Endothelial cell of umbilical vein (primary cell): Measurements from ENCODE around the gene EEF1AKMT2. TPM values are rescaled to one million over a fixed set of nuclear protein-coding genes. Genes with fewer than 3 reads are reported as not detected.

Experiments used
- BruUV-seq: library from RNA; stranded (reverse); fragments of 400-500 nt; replicated peaks from 2 replicates; lab custom pipeline; 2021; lab: Mats Ljungman, UMichigan
- CTCF ChIA-PET: fragments of 300-600, 350-600 bp; sonication (Branson Sonifier 250); formaldehyde crosslinking; loops from one replicate; lab custom pipeline; 2021; ENCODE audit warnings: antibody characterized with exemption, inconsistent platforms; lab: Charles Lee
- POLR2A ChIA-PET: fragments of 300-600, 350-600 bp; sonication (Branson Sonifier 250); formaldehyde crosslinking; loops from one replicate; lab custom pipeline; 2021; ENCODE audit warnings: antibody characterized with exemption, inconsistent platforms; lab: Charles Lee
- DNase-seq: peaks from one replicate; pipeline ENCODE4 v3.0.0-alpha.2; 2011; ENCODE audit warnings: low read depth, low spot score
- FAIRE-seq: peaks from 2 replicates; lab custom pipeline; 2011; peaks lifted over from hg19 to GRCh38; lab: Jason Lieb, UNC
- H2AFZ ChIP-seq: 2 replicates; pipeline ENCODE4 v1.6.0; 2012; ENCODE audit warnings: low read depth, low read length, control low read depth, inconsistent platforms
- H3K27ac ChIP-seq: 2 replicates; pipeline ENCODE4 v1.5.1; 2011; ENCODE audit warnings: low read depth, mild to moderate bottlenecking, control low read depth, low read length, moderate library complexity; ENCODE audit not compliant: insufficient read depth
- H3K27me3 ChIP-seq, 2 experiments: 2 replicates each; pipeline versions ENCODE4 v1.6.0 to v1.6.1; 2011; ENCODE audit warnings: low read length in 2 of 2, mixed read lengths in 1 of 2; ENCODE audit not compliant: control insufficient read depth in 2 of 2, insufficient read depth in 2 of 2
- H3K36me3 ChIP-seq, 2 experiments: 2 replicates in 1 of 2; 3 replicates in 1 of 2; pipeline ENCODE4 v1.5.1; 2011; ENCODE audit warnings: low read length in 2 of 2, mild to moderate bottlenecking in 1 of 2, moderate library complexity in 1 of 2; ENCODE audit not compliant: control insufficient read depth in 2 of 2, insufficient read depth in 2 of 2; ENCODE audit errors: extremely low read depth in 1 of 2
- H3K4me1 ChIP-seq: 3 replicates; pipeline ENCODE4 v1.5.1; 2011; ENCODE audit warnings: mild to moderate bottlenecking, low read length; ENCODE audit not compliant: control insufficient read depth, insufficient read depth; ENCODE audit errors: extremely low read depth
- H3K4me2 ChIP-seq: 2 replicates; pipeline ENCODE4 v1.6.1; 2011; ENCODE audit warnings: low read length, control low read depth, mixed read lengths; ENCODE audit not compliant: insufficient read depth
- H3K4me3 ChIP-seq, 3 experiments: fragments of 200-600 bp in 1 of 3; sonication (generic), shearing (Covaris generic) in 1 of 3; replicated peaks in 1 of 3; 2 replicates each; pipeline ENCODE4 v1.5.1; 2011 to 2016; ENCODE audit warnings: control low read depth in 3 of 3, low read length in 3 of 3, mild to moderate bottlenecking in 2 of 3, inconsistent platforms in 1 of 3, low read depth in 1 of 3, moderate library complexity in 1 of 3; ENCODE audit not compliant: insufficient read depth in 1 of 3
- H3K79me2 ChIP-seq: 2 replicates; pipeline ENCODE4 v1.6.0; 2012; ENCODE audit warnings: low read length, inconsistent platforms; ENCODE audit not compliant: control insufficient read depth, insufficient read depth
- H3K9ac ChIP-seq: replicated peaks from 2 replicates; pipeline ENCODE3; 2011; ENCODE audit warnings: low read length, control low read depth; ENCODE audit not compliant: insufficient read depth; ENCODE audit errors: extremely low read depth
- H3K9me1 ChIP-seq: replicated peaks from 3 replicates; pipeline ENCODE4 v1.6.0; 2011; ENCODE audit warnings: mild to moderate bottlenecking, low read length; ENCODE audit not compliant: control insufficient read depth, insufficient read depth; ENCODE audit errors: extremely low read depth
- H3K9me3 ChIP-seq: replicated peaks from 2 replicates; pipeline ENCODE4 v1.5.1; 2012; ENCODE audit warnings: low read length, inconsistent platforms; ENCODE audit not compliant: control insufficient read depth, insufficient read depth
- H4K20me1 ChIP-seq: replicated peaks from 2 replicates; pipeline ENCODE3; 2011; ENCODE audit warnings: mild to moderate bottlenecking, low read length; ENCODE audit not compliant: control insufficient read depth, insufficient read depth; ENCODE audit errors: extremely low read depth
- CTCF ChIP-seq, 2 donors: IDR thresholded peaks; 1 replicate in 1 of 2; 2 replicates in 1 of 2; pipeline ENCODE4 v1.5.1; 2011; ENCODE audit warnings: low read length in 2 of 2, mild to moderate bottlenecking in 2 of 2, moderate library complexity in 2 of 2, control low read depth in 1 of 2, inconsistent platforms in 1 of 2, low read depth in 1 of 2; ENCODE audit not compliant: insufficient read depth in 1 of 2; ENCODE audit errors: extremely low read depth in 1 of 2
- EZH2 ChIP-seq: IDR thresholded peaks from 2 replicates; pipeline ENCODE4 v1.6.1; 2012; ENCODE audit warnings: borderline replicate concordance, low read depth, mild to moderate bottlenecking, moderate library complexity, low read length, inconsistent platforms; ENCODE audit not compliant: severe bottlenecking
- FOS ChIP-seq: IDR thresholded peaks from 2 replicates; pipeline ENCODE4 v1.6.1; 2011; ENCODE audit warnings: mild to moderate bottlenecking, low read length, moderate library complexity, borderline replicate concordance; ENCODE audit not compliant: insufficient read depth
- GATA2 ChIP-seq: IDR thresholded peaks from 2 replicates; pipeline ENCODE4 v1.7.0; 2011; ENCODE audit warnings: low read depth, mild to moderate bottlenecking, moderate library complexity, mixed read lengths, low read length; ENCODE audit not compliant: insufficient read length, insufficient read depth
- JUN ChIP-seq: IDR thresholded peaks from 2 replicates; pipeline ENCODE4 v1.6.1; 2011; ENCODE audit warnings: borderline replicate concordance, low read depth; ENCODE audit not compliant: insufficient read length, insufficient read depth
- MYC ChIP-seq: IDR thresholded peaks from one replicate; pipeline ENCODE4 v1.6.1; 2011; ENCODE audit warnings: mild to moderate bottlenecking, low read depth, low read length
- POLR2A ChIP-seq: IDR thresholded peaks from 2 replicates; pipeline ENCODE4 v1.6.1; 2012; ENCODE audit warnings: low read depth, mild to moderate bottlenecking, control low read depth, low read length
- POLR2AphosphoS5 ChIP-seq: IDR thresholded peaks from 2 replicates; pipeline ENCODE4 v1.6.1; 2012; ENCODE audit warnings: low read depth, mild to moderate bottlenecking, control low read depth, low read length, moderate library complexity; ENCODE audit not compliant: insufficient read depth
- dilution Hi-C: fragments of 300-500 bp; cut with MboI; formaldehyde crosslinking; loops from one replicate; pipeline ENCODE4 v1.15.0; 2019; ENCODE audit warnings: low sequenced_read_pairs; ENCODE audit not compliant: extremely low pct_ligation_motif_present
- intact Hi-C: fragments of 100-400 bp; cut with micrococcal nuclease; formaldehyde crosslinking; loops from one replicate; pipeline ENCODE4 v1.10.0; 2022
- polyA plus RNA-seq, 4 experiments: library from polyadenylated mRNA; depleted of rRNA in 3 of 4; stranded (reverse) in 3 of 4; unstranded in 1 of 4; fragments of >200 nt; gene quantifications; 2 replicates each; pipeline versions ENCODE4 v1.2.1 to v1.2.3, GENCODE V29; 2011 to 2012; ENCODE audit warnings: missing spikeins in 1 of 4
- total RNA-seq: library from RNA; stranded (reverse); gene quantifications from 2 replicates; pipeline ENCODE4 v1.2.3, GENCODE V29; 2021
- TF ChIP-seq, protein P1 (sequence below): IDR thresholded peaks from 2 replicates; pipeline ENCODE4 v1.6.1; 2011; ENCODE audit not compliant: insufficient read depth, insufficient read length

Gene EEF1AKMT2
- total and polyA plus RNA-seq, 2 donors (not counting 3 experiments of a cell fraction or from before 2014, with no cell fraction given): 8.5 to 21.3 TPM

- BruUV-seq: TSS peak; percentile 49
- FAIRE-seq: no peak
- peak overlapping the region; percentile 72 for H3K9ac ChIP-seq
- H2AFZ ChIP-seq: peak overlapping the region; percentile 90
- dilution Hi-C loops (no loop called here), intact Hi-C loops (loop anchor here (10.0 kb wide), 1 partner anchor 157 kb away; no protein-coding TSS in a partner anchor)
- H3K27ac ChIP-seq: peak overlapping the region; percentile 65
- TF ChIP-seq CTCF (IDR thresholded peaks at IDR 0.05; ENCODE audit: extremely low read depth in 1 of 2, insufficient read depth in 1 of 2, low read depth in 1 of 2, low read length in 2 of 2) (no peak), POLR2AphosphoS5 (no peak), MYC (no peak), JUN (no peak), FOS (no peak), GATA2 (no peak), EZH2 (no peak), POLR2A (no peak)
- TF ChIP-seq, protein P1, sequence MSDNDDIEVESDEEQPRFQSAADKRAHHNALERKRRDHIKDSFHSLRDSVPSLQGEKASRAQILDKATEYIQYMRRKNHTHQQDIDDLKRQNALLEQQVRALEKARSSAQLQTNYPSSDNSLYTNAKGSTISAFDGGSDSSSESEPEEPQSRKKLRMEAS: no peak
- CTCF ChIA-PET: interaction anchor here (0.8 to 2.2 kb wide), 7 partner anchors 8 to 272 kb away, joined by 3 to 11 read pairs (median 4); partner anchors contain the start of gene EEF1AKMT2
- H3K4me3 ChIP-seq: peak overlapping the region; percentile 69 to 76 (median 72)
- POLR2A ChIA-PET: interaction anchor here (0.6 to 1.7 kb wide), 3 partner anchors 10 to 610 kb away, joined by 5 to 7 read pairs (median 5); partner anchors contain the start of gene EEF1AKMT2
- DNase-seq: peak; percentile 31
- no peaks in the 10 kb centered on the region for H4K20me1 ChIP-seq
- H3K79me2 ChIP-seq: peaks cover 29% of the 10 kb centered on the region
- no peaks in the 10 kb centered on the region for H3K9me1 ChIP-seq
- no peaks in the 10 kb centered on the region for H3K36me3 ChIP-seq
- peak overlapping the region; percentile 92 for H3K4me2 ChIP-seq
- H3K4me1 ChIP-seq: peaks cover 15% of the 10 kb centered on the region
- H3K9me3 ChIP-seq: no peaks in the 10 kb centered on the region
- H3K27me3 ChIP-seq: no peaks in the 10 kb centered on the region
Measured at GRCh38 chr10:124802313-124802675, 10.6 kb upstream of the EEF1AKMT2 start.
